ENCODE data around the gene GSC.
"Not testable (repeated sequence)": the region's sequence is repeated elsewhere in the genome, so short reads cannot be mapped to it uniquely, and the experiment has no call there.

GSC gene

GRCh38 chr14:94771158-94771905, 1.4 kb upstream of the GSC start:
- DNase-seq: no peak

DNA sequence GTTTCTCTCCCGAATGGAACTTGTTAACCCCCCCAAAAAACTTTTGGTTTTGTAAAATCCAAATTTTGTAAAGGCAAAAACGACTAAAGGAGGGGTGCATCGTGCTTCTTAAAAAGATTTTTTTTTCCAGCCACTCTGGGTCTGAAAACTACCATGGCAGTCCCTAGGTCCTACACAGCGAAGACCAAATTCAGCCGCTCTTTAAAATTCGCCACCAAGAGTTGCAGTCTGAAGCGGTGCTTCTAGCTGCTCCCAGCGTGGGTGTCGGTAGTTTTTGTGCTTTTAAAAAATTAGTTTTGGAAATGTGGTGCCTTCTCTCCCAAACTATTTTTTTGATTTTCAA, 873 bp upstream of the GSC start:
- DNase-seq: no peak

DNA sequence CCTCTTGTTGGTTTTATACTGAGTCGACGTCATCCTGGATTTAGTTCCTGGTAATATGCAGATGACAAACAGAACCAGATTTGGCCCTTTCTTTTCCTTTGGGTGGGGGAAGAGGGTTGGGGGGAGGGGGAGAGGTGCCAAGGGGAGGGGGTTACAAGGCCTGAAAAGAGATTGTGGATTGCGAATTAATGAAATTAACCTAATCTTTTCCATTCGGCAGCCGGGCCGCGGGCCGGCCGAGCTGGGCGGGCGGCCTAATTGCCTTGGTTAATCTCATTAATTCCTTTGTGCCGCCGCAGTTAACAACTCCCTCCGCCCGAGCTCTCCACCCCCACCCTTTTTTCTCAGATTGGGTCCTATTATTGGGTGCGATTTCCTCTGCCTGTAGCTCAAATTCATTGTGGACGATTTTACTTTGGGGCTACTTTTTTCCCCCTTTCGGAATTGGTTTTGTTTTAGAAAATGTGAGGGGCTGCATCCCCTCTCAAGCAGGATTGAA, 387 bp upstream of the GSC start:
- no peak for DNase-seq

- DNase-seq: no peak
Measured at GRCh38 chr14:94768521-94769390, 1.2 kb downstream of the GSC start.

DNA sequence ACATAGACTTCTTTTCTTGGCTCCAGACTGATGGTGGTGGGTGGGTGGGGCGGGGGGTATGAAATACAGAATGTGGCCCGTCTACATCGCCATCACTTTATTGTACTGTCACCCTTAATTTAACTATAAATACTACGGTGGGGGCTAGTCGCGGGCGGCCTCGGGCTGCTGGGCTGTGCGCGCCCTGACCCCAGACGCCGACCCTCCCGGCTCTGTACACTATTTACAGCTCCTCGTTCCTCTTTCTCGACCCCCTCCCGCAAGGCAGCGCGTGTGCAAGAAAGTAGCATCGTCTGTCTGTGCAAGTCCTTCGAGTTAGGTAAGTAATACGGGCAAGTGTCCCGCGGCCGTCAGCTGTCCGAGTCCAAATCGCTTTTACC, 1.8 kb downstream of the GSC start:
- DNase-seq: no peak

DNA sequence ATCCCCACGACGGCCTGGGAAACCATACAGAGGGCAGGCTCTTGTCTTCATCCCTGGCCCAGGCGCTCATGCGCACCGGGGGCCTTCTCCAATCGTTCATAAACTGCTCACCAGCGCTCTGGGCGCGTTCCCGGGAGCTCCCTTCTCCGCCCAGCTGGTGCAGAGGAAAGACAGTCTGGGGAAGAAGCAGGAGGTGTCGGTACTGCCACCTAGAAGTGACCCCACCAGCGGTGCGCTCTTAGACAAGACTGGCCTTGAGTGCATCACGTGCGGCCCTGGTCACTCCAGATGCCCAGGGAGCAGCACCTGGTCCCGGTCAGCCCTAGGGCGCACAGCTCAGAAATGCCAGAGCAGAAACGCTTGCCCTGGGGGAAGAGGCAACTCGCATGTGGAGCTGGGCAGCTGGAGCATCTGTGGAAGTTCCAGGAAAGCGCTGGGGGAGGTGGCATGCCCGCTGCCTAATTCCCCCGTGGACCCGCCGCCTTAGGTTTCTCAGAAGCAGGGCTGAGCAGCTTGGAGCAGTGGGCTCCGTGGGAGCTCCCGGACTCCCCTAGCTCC, 2.5 kb downstream of the GSC start:
- no peak for DNase-seq

DNA sequence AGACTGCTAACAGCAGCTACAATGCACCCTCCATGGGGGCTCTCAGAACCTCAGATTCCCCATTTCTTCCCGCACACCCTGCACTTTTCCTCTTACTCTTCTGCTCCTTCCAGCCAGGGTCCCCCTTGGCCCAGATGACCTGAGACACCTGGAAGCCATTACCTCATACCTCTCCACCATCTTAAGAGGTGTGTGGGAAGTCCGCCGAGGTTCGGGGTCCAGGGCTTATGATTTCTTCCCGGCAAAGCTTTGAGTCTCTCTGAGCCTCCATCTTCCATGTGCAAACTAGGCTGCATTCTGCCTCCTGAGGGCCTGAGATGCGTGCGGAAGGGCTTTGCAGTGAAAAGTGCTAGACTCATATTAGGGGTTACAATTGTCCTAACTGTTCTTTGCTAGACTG, 5.3 kb downstream of the GSC start:
- no peak for DNase-seq

DNA sequence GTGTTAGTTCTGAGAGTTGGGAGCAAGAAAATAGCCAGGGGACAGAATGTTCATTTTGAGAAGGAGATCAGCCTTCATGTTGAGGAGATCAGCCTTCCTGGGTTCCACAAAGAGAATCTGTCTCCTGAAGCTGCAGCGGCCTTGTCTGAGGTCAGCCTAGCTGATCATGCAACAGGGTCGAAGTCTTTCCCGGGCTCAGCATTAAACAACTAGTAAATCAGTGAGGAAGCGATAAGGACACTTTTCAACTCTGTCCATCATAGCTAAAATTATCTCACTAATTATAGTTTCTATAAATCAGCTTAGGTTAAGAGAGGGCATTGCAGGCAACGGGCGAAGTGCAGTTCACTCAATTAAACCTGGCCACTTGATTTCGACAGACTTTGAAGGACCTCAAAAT, 7.5 kb downstream of the GSC start:
- DNase-seq: no peak

DNA sequence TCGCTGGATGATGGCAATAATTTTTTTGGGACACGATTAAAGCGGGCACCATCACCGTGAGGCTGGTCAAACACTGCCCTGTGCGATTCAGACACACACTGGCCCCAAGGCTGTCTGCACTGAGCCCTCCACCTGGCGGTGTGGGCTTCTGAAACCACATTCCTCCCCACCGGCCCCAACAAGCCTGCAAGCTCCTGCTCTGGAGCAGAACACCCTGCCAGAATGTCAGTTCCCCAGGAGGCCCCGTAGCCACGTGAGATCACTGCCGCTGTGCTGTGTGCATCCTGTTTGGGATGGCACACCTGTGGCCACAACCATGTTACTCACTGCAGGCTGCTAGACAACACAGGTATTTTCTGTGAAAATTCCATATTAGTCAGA, 7.9 kb downstream of the GSC start:
- no peak for DNase-seq

DNA sequence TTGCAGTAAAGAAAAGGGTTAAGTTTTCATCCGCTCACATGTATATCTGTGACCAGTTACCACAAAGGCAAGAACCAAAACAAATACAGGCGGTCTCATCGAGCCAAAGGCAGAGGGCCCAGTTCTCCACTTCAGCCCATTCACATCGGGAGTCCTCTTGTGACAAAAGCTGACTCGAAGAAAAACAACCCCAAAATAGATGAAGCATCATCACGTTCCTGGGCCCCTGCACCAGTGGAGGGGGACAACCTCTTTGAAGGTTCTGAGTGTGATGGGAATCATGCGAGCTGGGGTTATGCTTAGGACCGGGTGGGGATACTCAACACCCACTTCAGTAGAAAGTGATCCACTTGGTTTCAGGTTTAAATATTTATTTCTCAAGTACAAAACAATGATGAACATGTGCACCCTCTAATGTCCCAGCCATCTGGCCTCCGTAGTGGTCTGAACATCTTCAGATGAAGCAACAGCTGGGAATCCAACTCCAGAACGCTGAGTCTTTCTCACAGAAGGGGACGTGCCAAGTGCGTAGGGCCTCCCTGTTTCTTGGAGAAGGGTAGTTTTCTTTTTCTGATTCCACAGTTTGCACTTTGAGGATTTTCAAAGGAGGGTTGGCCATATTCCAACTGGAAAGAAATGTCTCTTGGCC, 8.4 kb downstream of the GSC start:
- DNase-seq: no peak

DNA sequence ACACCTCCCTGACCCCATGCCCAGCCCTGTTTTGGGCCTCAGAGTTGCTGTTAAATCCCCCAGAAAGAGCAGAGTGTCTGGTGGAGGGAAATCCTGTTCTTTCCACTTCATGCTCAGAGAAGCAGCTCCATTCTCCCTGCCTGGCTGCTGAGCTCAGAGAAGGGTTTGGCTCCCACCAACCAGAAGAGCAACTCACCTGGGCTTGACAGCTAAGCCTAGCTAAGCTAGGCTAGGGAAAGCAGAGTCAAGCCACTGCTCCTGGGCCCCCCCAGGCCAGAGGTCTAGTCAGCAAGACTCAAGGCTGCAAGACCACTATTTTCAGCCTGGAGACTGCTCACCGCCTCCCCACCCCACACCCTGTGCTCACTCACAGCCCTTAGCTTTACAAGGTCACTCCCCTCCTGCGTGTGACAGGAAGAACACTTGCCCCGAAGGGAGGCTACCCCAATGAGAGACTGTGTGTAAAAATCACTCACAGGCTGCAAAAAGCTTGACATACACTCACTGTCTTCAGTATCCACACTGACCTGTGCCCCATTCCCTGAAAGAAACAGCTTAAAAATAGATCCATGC, 13.5 kb downstream of the GSC start:
- no peak for DNase-seq

DNA sequence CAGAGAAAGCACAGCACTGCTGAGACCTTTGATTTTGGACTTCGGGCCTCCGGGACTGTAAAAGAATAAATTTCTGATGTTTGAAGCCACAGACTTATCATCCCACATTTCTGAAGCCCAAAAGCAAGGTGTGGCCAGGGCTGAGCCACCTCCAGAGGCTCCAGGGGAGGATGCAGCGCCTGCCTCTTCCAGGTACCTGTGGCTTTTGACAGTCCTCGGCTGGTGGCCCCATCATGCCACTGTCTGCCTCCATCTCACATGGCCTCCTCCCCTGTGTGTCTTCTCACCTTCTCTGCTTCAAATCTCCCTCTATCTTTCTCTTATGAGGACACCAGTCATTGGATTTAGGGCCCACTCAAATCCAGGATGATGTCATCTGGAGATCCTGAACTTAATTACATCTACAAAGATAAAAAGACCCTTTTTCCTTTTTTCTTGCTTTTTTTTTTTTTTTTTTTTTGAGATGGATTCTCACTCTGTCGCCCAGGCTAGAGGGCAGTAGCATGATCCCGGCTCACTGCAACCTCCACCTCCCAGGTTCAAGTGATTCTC, 15.4 kb downstream of the GSC start:
- DNase-seq: no peak

- no peak for DNase-seq
Measured at GRCh38 chr14:94752591-94753436, 17.1 kb downstream of the GSC start.

- DNase-seq: no peak
Measured at GRCh38 chr14:94751956-94752355, 18.0 kb downstream of the GSC start.

DNA sequence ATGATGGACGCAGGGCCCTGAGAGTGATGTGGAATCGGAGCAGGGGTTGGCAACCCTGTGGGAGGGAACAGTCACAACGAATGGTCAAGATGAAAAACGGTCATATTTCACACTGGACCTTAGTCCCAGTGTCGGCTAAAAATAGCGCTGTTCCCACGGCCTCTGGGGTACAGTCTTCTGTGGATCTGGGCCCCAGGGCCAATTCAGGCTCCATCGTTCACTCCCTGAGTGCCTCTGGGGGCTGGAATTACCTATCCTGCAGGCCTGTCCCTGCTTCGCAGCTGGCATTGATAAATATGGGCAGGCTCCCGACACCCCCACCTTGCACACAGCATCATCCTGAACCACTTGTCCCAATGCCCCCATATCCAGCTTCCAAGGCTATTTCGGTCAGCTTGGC, 18.6 kb downstream of the GSC start:
- no peak for DNase-seq

DNA sequence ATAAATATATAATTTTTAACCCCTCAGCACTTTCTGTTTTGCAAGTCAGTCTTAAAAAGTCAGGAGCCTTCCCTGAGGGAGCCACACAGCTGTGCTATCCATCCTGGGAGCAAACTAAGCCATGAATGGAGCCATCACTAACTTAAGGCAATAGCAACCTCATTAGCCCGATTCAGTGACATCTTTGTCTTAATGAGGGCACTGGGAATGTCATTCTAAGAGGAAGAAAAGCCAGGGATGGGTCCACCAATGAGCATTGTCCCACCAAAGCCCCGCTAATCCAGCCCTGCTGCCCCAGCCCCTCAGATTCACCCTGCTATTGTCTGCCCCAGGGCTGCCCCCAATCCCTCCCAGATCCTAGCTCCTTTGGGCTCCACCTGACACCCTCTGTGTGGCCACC, 19.5 kb downstream of the GSC start:
- no peak for DNase-seq

DNA sequence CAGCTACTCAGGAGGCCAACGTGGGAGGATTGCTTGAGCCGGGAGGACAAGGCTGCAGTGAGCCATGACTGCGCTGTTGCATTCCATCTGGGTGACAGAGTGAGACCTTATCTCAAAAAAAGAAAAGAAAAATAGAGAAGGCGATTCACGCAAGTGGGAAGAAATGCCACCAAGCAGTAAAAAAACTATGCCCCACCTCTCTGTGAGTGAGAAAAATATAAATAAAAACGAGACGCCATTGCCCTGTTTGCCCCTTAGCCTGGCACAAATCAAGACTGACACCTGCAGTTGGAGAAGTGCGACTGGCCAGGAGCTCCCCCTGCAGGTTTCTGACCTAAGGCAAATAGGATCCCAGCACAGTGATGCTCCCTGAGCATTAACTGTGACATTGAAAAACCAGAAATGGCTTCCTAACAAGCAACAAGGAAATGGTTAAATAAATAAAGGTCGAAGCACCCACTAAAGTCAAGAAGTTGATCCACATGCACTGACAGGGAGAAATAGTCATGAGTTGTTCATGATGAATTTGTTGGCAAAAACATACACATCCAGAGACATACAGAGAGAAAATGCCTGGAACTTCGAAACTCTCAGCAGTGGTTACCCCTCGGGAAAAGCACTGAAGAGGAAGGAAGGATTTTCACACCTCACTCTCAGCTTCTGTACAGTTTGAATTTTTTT, 21.1 kb downstream of the GSC start:
- no peak for DNase-seq

DNA sequence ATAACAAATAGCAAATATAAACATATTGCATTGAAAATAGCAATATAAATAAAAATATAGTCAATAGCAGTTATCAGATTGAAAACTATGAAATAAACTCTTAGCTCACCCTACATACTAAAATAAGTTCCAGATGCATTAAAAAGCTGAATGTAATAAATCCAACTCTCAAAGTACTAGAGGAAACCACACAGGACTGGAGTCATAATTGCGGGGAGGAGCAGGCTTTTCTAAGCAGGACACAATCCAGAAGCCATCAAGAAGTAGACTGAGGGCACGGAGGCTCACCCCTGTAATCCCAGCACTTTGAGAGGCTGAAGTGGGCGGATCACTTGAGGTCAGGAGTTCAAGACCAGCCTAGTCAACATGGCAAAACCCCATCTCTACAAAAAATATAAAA, 22.2 kb downstream of the GSC start:
- DNase-seq: no peak

DNA sequence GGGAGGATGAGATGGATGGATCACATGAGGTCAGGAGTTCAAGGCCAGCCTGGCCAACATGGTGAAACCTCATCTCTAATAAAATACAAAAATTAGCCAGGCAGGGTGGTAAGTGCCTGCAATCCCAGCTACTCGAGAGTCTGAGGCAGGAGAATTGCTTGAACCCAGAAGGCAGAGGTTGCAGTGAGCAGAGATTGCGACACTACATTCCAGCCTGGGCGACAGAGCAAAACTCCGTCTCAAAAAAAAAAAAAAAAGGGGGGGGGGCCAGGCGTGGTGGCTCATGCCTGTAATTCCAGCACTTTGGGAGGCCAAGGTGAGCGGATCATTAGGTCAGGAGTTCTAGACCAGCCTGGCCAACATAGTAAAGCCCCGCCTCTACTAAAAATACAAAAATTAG, 22.8 kb downstream of the GSC start:
- not testable (repeated sequence) for DNase-seq

DNA sequence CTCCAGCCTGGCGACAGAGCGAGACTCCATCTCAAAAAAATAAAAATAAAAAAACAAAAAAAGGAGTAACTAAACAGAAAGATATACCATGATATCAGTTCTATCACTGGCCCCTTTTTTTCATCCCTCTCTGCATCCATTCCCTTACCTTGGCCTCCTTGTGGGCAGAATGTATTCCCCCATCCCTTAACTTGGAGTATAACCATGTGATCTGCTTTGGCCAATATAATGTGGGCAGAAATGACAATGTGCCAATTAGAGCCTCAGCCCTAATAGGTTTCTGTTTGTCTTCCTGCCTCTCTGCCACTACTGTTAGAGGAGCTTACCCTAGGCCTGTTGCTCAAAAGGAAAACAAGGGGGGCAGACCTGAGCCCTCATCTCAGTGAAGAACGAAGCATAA, 23.8 kb downstream of the GSC start:
- no peak for DNase-seq

DNA sequence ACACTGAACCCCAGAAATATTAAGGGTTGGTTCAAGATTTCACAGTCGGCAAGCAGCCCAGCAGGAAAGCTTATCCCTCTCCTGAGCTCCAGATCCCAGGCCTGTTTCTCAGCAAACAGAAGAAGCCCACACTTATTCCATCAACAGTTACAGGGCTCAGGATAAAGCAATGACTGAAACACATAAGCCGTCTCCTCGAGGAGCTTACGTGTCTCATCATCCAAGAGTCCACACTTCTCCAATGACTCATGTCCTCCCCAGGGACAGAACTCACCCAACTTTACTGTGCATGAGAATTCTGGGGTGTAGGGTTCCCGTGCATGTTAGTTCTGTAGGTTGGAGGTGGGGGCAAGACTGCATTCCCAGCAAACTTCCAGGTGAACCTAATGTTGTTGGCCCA, 31.2 kb downstream of the GSC start:
- DNase-seq: no peak
